Liver (tissue), 9 donors: ENCODE data around the gene ERVW-1. TPM values are rescaled to one million over a fixed set of nuclear protein-coding genes. Genes with fewer than 3 reads are reported as not detected.

Experiments
- DNase-seq: peaks from one replicate; pipeline ENCODE4 v3.0.0-alpha.2; 2017; ENCODE audit warnings: low spot score
- H3K27ac ChIP-seq, 2 donors: one replicate each; pipeline ENCODE4 v1.7.0; 2013; ENCODE audit warnings: inconsistent platforms in 2 of 2, low read length in 2 of 2, control low read depth in 1 of 2, low read depth in 1 of 2, mild to moderate bottlenecking in 1 of 2
- H3K27me3 ChIP-seq, 4 donors: one replicate each; pipeline versions ENCODE4 v1.6.1 to v1.7.0; 2013; ENCODE audit warnings: low read length in 3 of 4, inconsistent platforms in 1 of 4, mild to moderate bottlenecking in 1 of 4, moderate library complexity in 1 of 4; ENCODE audit not compliant: control insufficient read depth in 4 of 4, insufficient read depth in 4 of 4
- H3K36me3 ChIP-seq, 4 donors: one replicate each; pipeline versions ENCODE4 v1.6.1 to v1.7.0; 2013; ENCODE audit warnings: low read length in 3 of 4, mild to moderate bottlenecking in 3 of 4, low read depth in 1 of 4, moderate library complexity in 1 of 4; ENCODE audit not compliant: control insufficient read depth in 4 of 4, insufficient read depth in 3 of 4
- H3K4me1 ChIP-seq, 4 donors: one replicate each; pipeline versions ENCODE4 v1.6.1 to v1.7.0; 2013; ENCODE audit warnings: low read length in 3 of 4, mild to moderate bottlenecking in 3 of 4, moderate library complexity in 1 of 4; ENCODE audit not compliant: control insufficient read depth in 4 of 4, insufficient read depth in 4 of 4
- H3K4me3 ChIP-seq, 3 donors: one replicate each; pipeline versions ENCODE4 v1.6.1 to v1.7.0; 2013; ENCODE audit warnings: low read length in 3 of 3, control low read depth in 1 of 3, low read depth in 1 of 3, mild to moderate bottlenecking in 1 of 3
- H3K9ac ChIP-seq, 2 donors: one replicate each; pipeline ENCODE4 v1.7.0; 2013; ENCODE audit warnings: low read length in 2 of 2, mild to moderate bottlenecking in 2 of 2, moderate library complexity in 2 of 2, control low read depth in 1 of 2, low read depth in 1 of 2
- H3K9me3 ChIP-seq, 4 donors: one replicate each; pipeline versions ENCODE4 v1.6.1 to v1.7.0; 2013; ENCODE audit warnings: low read length in 3 of 4; ENCODE audit not compliant: control insufficient read depth in 4 of 4
- ATF3 ChIP-seq: IDR thresholded peaks from 2 replicates; pipeline ENCODE4 v1.6.1; 2016; ENCODE audit warnings: antibody characterized with exemption
- CTCF ChIP-seq: fragments of 150-350 bp; IDR thresholded peaks from 2 replicates; pipeline ENCODE4 v1.5.1; 2017; ENCODE audit warnings: improper control_type of control experiment, low read depth, low read length; ENCODE audit not compliant: missing input control
- EGR1 ChIP-seq, 2 donors: IDR thresholded peaks; 2 replicates each; pipeline ENCODE4 v1.6.1; 2016 to 2018; ENCODE audit warnings: antibody characterized with exemption in 2 of 2, low read depth in 2 of 2
- GABPA ChIP-seq, 2 donors: IDR thresholded peaks in 1 of 2; conservative IDR thresholded peaks in 1 of 2; 2 replicates each; pipeline ENCODE4 v1.6.1; 2016; ENCODE audit warnings: antibody characterized with exemption in 2 of 2, mild to moderate bottlenecking in 1 of 2, moderate library complexity in 1 of 2
- HNF4A ChIP-seq, 2 donors: conservative IDR thresholded peaks; 2 replicates each; pipeline ENCODE4 v1.6.1; 2016; ENCODE audit warnings: antibody characterized with exemption in 2 of 2, mild to moderate bottlenecking in 2 of 2
- HNF4G ChIP-seq: IDR thresholded peaks from 2 replicates; pipeline ENCODE4 v1.6.1; 2016; ENCODE audit warnings: antibody characterized with exemption
- JUND ChIP-seq, 2 donors: IDR thresholded peaks; 2 replicates each; pipeline ENCODE4 v1.6.1; 2016; ENCODE audit warnings: antibody characterized with exemption in 2 of 2
- MAX ChIP-seq: IDR thresholded peaks from 2 replicates; pipeline ENCODE4 v1.6.1; 2016; ENCODE audit warnings: antibody characterized with exemption
- RAD21 ChIP-seq, 2 donors: IDR thresholded peaks; 2 replicates each; pipeline ENCODE4 v1.6.1; 2016; ENCODE audit warnings: antibody characterized with exemption in 2 of 2, mild to moderate bottlenecking in 2 of 2
- REST ChIP-seq: IDR thresholded peaks from 2 replicates; pipeline ENCODE4 v1.6.1; 2016; ENCODE audit warnings: antibody characterized with exemption, mild to moderate bottlenecking
- RXRA ChIP-seq, 2 donors: IDR thresholded peaks; 2 replicates each; pipeline ENCODE4 v1.6.1; 2017 to 2018; ENCODE audit warnings: antibody characterized with exemption in 2 of 2, mild to moderate bottlenecking in 1 of 2
- SP1 ChIP-seq: IDR thresholded peaks from 2 replicates; pipeline ENCODE4 v1.6.1; 2018; ENCODE audit warnings: antibody characterized with exemption, mild to moderate bottlenecking
- TAF1 ChIP-seq: conservative IDR thresholded peaks from 2 replicates; pipeline ENCODE4 v1.6.1; 2016; ENCODE audit warnings: antibody characterized with exemption, mild to moderate bottlenecking
- YY1 ChIP-seq: IDR thresholded peaks from 2 replicates; pipeline ENCODE4 v1.6.1; 2016; ENCODE audit warnings: antibody characterized with exemption, mild to moderate bottlenecking
- ZBTB33 ChIP-seq: IDR thresholded peaks from 2 replicates; pipeline ENCODE4 v1.6.1; 2016; ENCODE audit warnings: antibody characterized with exemption
- WGBS: extraction: QIAGEN DNeasy Blood & Tissue Kit; methylation state at CpG from one replicate; pipeline ENCODE4 v1.1.7; 2013; 5-methylcytosine and 5-hydroxymethylcytosine counted together
- polyA plus RNA-seq, 2 donors: library from polyadenylated mRNA; stranded (reverse) in 1 of 2; unstranded in 1 of 2; fragments of 200-250 nt in 1 of 2; fragments of >200 nt in 1 of 2; fragmentation: Nextera tagmentation in 1 of 2; extraction: Ambion mirVana in 1 of 2; gene quantifications; one replicate each; pipeline versions ENCODE4 v1.2.1 to v1.2.3, GENCODE V29; 2013 to 2015
- total RNA-seq, 2 donors: library from RNA; depleted of rRNA; stranded (reverse); fragments of >200 nt; gene quantifications; one replicate each; pipeline ENCODE4 v1.2.3, GENCODE V29; 2014
- donor health status: healthy.
- donor health status: healthy.
- donor health status: healthy.
- donor health status: healthy.
- donor health status: healthy.

ERVW-1 gene
- total and polyA plus RNA-seq, 4 donors = 0.19 TPM; not detected in 3

GRCh38 chr7:92496876-92497275 lies 19.1 kb upstream of the ERVW-1 start (continued):
- TF ChIP-seq CTCF (no peak), TAF1 (no peak), MAX (no peak), ATF3 (no peak)

- H3K27me3 ChIP-seq = no peaks in the 10 kb centered on the region
- peaks cover 7 to 48% (median 38%) of the 10 kb centered on the region in 4 donors for H3K36me3 ChIP-seq
- DNase-seq = no peak
- H3K4me3 ChIP-seq = no peak overlapping the region
- no peaks in the 10 kb centered on the region for H3K9me3 ChIP-seq
- TF ChIP-seq HNF4A (conservative IDR thresholded peaks at IDR 0.05) = no peak
- no peak for TF ChIP-seq SP1
- no peak for TF ChIP-seq EGR1 (IDR thresholded peaks at IDR 0.05; ENCODE audit: low read depth in 2 of 2)
- TF ChIP-seq JUND (IDR thresholded peaks at IDR 0.05) = no peak
- TF ChIP-seq YY1 = no peak
- no peak for TF ChIP-seq REST
- no peak for TF ChIP-seq MAX
- TF ChIP-seq CTCF = no peak
- no peak for TF ChIP-seq GABPA (IDR thresholded peaks at IDR 0.05 in 1 of 2, conservative IDR thresholded peaks at IDR 0.05 in 1 of 2)
- no peak for TF ChIP-seq HNF4G
- no peak for TF ChIP-seq RXRA (IDR thresholded peaks at IDR 0.05)
- no peak for TF ChIP-seq TAF1
- no peak for TF ChIP-seq ZBTB33
- TF ChIP-seq RAD21 (IDR thresholded peaks at IDR 0.05) = no peak
- 61% methylated on average over 1 of the region's 1 CpG for WGBS
- H3K4me1 ChIP-seq = no peaks in the 10 kb centered on the region
- H3K27ac ChIP-seq = no peak overlapping the region
- no peak overlapping the region for H3K9ac ChIP-seq
These were observed 11.9 kb upstream of the ERVW-1 start for GRCh38 chr7:92489634-92490033.
